ENCODE results near the gene SAMD11. TPM values are rescaled to one million over a fixed set of nuclear protein-coding genes. Genes with fewer than 3 reads are reported as not detected.
"Not testable (repeated sequence)": the region's sequence is repeated elsewhere in the genome, so short reads cannot be mapped to it uniquely, and the experiment has no call there.

Gene SAMD11
- total RNA-seq, 1 donor, result 1.6 TPM

GRCh38 chr1:890661-891060 lies 33.1 kb upstream of the SAMD11 start:
- H3K4me3 ChIP-seq (ENCODE audit: low read depth, low read length), result no peak overlapping the region
- no peak for TF ChIP-seq CTCF (IDR thresholded peaks at IDR 0.05; ENCODE audit: insufficient read depth, low read length)
- no peak for DNase-seq (ENCODE audit: low read depth)

GRCh38 chr1:897226-897625 lies 26.5 kb upstream of the SAMD11 start:
- no peak for TF ChIP-seq CTCF (IDR thresholded peaks at IDR 0.05; ENCODE audit: insufficient read depth, low read length)
- no peak for DNase-seq (ENCODE audit: low read depth)
- H3K4me3 ChIP-seq (ENCODE audit: low read depth, low read length), result no peak overlapping the region

GRCh38 chr1:897951-898350 lies 25.8 kb upstream of the SAMD11 start:
- not testable (repeated sequence) for DNase-seq (ENCODE audit: low read depth); H3K4me3 ChIP-seq (ENCODE audit: low read depth, low read length)

GRCh38 chr1:899636-900317 lies 23.9 kb upstream of the SAMD11 start:
- no peak for DNase-seq (ENCODE audit: low read depth)
- H3K4me3 ChIP-seq (ENCODE audit: low read depth, low read length), result no peak overlapping the region
- no peak for TF ChIP-seq CTCF (IDR thresholded peaks at IDR 0.05; ENCODE audit: insufficient read depth, low read length)

- no peak overlapping the region for H3K4me3 ChIP-seq (ENCODE audit: low read depth, low read length)
- DNase-seq (ENCODE audit: low read depth), result no peak
- TF ChIP-seq CTCF (IDR thresholded peaks at IDR 0.05; ENCODE audit: insufficient read depth, low read length), result no peak
These were observed 22.4 kb upstream of the SAMD11 start for GRCh38 chr1:901108-901859.

- no peak for DNase-seq (ENCODE audit: low read depth)
- no peak overlapping the region for H3K4me3 ChIP-seq (ENCODE audit: low read depth, low read length)
- no peak for TF ChIP-seq CTCF (IDR thresholded peaks at IDR 0.05; ENCODE audit: insufficient read depth, low read length)
These were observed 20.9 kb upstream of the SAMD11 start for GRCh38 chr1:902802-903201.

- TF ChIP-seq CTCF (IDR thresholded peaks at IDR 0.05; ENCODE audit: insufficient read depth, low read length), result no peak
- DNase-seq (ENCODE audit: low read depth), result no peak
- no peak overlapping the region for H3K4me3 ChIP-seq (ENCODE audit: low read depth, low read length)
These were observed 20.4 kb upstream of the SAMD11 start for GRCh38 chr1:903305-903704.
